GM12865 (cell line): Measurements from ENCODE around the gene INPP5K.
A peak's percentile ranks its signal among the peaks of the same experiment; 100 is the strongest.

Source experiments
- DNase-seq: peaks from one replicate; pipeline ENCODE4 v3.0.0; 2010; ENCODE audit warnings: low read depth
- H3K4me3 ChIP-seq: 2 replicates; pipeline ENCODE4 v1.5.1; 2011; ENCODE audit warnings: mild to moderate bottlenecking, low read depth, low read length, control low read depth
- CTCF ChIP-seq: IDR thresholded peaks from 2 replicates; pipeline ENCODE4 v1.5.1; 2011; ENCODE audit warnings: low read length, control low read depth, low read depth, inconsistent platforms; ENCODE audit not compliant: insufficient read depth; ENCODE audit errors: missing control alignments

INPP5K gene

GRCh38 chr17:1490643-1491442, 25.6 kb downstream of the INPP5K start:
- H3K4me3 ChIP-seq = peak overlapping the region; percentile 93
- no peak for TF ChIP-seq CTCF
- peak; percentile 72 for DNase-seq

DNA sequence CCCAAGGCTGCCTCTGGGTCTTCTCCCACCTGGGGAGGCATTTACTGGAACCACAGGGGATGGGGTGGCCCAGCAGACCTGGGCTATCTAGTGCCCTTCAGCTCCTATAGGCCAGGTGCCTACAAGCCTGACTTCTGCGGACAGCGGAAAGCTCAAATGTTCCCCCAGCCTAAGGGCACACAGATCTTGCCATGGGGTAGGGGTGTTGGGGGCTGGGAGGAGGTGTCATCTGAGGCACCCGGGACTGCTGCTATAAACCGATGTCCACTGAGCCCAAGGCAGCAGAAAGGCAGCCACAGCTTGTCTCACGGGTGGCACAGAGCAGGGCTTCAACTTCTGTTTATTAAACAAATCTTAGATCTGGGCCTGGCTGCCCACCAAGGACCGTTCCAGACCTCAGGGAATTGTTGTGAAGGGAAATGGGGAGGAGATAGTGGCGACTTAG, 27.6 kb downstream of the INPP5K start:
- no peak for DNase-seq
- H3K4me3 ChIP-seq = no peak overlapping the region
- TF ChIP-seq CTCF = no peak

- peak overlapping the region; percentile 72 for H3K4me3 ChIP-seq
- peak; percentile 80 for DNase-seq
- no peak for TF ChIP-seq CTCF
Measured at GRCh38 chr17:1487939-1488825, 28.2 kb downstream of the INPP5K start.

GRCh38 chr17:1486802-1487695, 29.4 kb downstream of the INPP5K start:
- no peak for TF ChIP-seq CTCF
- H3K4me3 ChIP-seq = peak overlapping the region; percentile 72
- DNase-seq = peak; percentile 88

DNA sequence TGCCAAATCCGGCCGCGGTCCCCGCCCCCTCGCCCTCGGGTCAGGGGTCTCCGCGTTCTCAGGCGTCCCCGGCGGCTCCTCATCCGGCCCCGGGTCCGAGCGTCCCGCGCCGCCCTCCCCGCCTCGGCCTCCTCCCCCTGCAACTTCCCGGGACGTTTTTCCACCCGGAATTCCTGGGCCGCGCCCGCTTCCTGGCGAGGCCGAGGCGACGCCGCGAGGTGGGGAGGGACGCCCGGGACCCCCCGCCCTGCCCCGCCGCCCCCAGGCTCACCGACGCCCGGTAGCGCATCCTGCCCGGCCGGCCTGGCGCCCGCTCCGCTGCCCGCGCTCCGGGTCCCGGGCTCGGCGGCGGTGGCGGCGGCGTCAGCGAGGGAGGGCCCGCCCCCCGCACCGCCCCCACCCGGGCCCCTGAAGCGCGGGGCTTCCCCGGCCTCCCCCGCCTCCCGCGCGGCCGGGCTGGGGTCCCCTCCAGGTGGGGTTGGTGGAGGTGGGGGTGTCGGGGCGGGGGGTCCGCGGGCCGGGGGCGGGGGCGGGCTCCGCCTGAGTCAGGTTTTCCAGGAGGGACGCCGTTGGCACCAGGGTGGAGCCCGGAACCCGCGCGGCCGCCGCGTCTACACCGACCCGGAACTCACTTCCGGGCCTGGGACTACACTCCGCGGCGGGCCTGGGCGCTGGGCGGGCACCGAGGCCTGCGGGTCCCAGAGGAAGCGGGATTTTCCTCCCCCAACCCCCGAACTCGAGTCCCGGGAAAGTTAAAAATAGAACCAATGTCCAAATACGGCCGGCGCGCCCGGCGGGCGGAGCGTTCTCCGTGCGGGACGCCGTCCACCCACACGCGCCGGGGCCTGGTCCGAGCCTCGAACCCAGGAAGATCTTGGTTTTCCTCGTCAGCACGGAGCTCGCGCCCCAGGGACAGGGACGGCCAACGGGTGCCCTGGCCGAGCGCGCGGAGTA, 30.7 kb downstream of the INPP5K start:
- H3K4me3 ChIP-seq = peak overlapping the region; percentile 76

More for the DNA sequence above, 30.7 kb downstream of the INPP5K start:
- no peak for TF ChIP-seq CTCF
- peak; percentile 69 for DNase-seq
